GM21367 (cell line): Measurements from ENCODE around the gene RPS26.
"Not testable (repeated sequence)": the region's sequence is repeated elsewhere in the genome, so short reads cannot be mapped to it uniquely, and the experiment has no call there.

Experiments used
- ATAC-seq: cut with Tn5 transposase; IDR thresholded peaks from one replicate; pipeline ENCODE4 v1.9.1; 2021; ENCODE audit not compliant: unreplicated experiment

RPS26 gene

DNA sequence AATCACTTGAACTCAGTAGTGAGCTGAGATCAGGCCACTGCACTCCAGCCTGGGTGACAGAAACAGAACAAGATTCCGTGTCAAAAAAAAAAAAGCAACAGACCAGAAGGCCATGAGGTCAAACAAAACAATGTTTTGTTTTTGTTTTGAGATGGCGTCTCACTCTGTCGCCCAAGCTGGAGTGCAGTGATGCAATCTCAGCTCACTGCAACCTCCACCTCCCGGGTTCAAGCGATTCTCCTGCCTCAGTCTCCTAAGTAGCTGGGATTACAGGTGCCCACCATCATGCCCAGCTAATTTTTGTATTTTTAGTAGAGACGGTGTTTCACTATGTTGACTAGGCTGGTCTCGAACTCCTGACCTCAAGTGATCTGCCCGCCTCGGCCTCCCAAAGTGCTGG lies 36.2 kb downstream of the RPS26 start:
- not testable (repeated sequence) for ATAC-seq

DNA sequence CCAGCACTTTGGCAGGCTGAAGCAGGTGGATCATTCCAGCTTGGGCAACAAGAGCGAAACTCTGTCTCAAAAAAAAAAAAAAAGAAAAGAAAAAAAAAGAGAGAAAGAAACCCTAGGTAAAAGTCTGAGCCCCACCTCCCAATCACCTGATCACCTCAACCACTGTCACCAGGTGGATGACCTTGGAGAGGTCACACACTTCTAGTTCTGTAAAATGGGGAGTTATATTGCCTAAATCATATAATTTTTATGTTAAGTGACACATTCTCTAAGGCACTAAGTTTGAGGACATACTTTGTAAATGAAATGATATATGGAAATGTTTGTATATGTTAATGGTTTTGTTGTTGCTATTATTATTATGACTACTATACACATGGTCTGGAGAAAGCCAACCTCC lies 36.7 kb downstream of the RPS26 start:
- no peak for ATAC-seq

DNA sequence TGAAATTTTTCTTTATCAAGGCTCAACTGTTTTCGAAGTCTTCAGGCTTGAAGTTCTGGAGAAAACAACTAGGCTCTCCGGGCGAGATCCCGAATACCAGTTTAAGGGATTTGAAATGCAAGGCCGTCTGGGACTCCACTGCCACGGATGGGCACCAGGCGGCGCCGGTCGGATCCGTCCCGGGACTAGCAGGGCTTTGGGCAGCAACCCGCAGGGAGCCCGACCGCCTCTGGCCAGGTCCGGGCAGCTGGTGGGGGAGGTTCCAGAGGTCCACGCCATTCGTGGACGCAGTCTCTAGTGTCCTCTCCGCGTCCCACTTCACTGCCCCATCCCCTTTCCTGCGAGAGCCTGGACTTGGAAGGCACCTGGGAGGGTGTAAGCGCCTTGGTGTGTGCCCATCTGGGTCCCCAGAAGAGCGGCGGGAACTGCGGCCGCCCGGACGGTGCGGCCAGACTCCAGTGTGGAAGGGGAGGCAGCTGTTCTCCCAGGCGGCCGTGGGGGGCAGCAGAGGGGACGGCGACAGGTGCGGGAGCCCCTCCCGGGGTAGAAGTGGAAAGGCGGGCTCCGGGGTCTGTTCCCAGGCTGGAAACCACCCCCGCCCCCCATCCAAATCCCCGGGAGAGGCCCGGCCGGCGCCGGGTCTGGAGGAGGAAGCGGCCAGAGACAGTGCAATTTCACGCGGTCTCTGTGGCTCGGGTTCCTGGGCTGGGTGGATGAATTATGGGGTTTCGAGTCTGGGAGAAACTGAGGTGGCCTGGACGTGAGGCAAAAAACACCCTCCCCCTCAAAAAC lies 37.4 kb downstream of the RPS26 start:
- no peak for ATAC-seq

DNA sequence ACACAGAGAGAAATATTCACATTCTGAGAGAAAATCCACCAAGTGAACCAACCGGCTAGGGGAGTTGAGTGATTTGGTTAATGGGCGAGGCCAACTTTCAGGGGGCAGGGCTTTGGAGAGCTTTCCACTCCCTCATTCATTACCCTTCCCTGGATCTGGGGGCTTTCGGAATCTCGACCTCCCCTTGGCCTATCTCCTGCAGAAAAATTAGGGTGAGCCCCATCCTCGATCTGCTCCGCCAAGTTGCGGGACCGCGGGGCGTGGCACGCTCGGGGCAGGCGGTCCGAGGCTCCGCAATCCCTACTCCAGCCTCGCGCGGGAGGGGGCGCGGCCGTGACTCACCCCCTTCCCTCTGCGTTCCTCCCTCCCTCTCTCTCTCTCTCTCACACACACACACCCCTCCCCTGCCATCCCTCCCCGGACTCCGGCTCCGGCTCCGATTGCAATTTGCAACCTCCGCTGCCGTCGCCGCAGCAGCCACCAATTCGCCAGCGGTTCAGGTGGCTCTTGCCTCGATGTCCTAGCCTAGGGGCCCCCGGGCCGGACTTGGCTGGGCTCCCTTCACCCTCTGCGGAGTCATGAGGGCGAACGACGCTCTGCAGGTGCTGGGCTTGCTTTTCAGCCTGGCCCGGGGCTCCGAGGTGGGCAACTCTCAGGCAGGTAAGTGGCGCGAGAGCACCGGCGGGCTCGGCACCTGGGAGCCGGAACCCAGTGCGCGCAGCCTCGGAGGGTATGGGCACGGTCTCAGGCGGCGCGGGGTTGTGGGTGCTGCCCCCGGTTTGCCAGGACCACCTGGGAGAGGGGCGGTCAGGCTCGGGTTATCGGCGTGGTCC lies 38.2 kb downstream of the RPS26 start, which contains the start of gene ERBB3:
Gene ERBB3, plus strand, starts transcription at position 443 of the 833 bp plus-strand sequence. Its CDS starts 136 bp downstream, at position 579.
- ATAC-seq, result no peak

DNA sequence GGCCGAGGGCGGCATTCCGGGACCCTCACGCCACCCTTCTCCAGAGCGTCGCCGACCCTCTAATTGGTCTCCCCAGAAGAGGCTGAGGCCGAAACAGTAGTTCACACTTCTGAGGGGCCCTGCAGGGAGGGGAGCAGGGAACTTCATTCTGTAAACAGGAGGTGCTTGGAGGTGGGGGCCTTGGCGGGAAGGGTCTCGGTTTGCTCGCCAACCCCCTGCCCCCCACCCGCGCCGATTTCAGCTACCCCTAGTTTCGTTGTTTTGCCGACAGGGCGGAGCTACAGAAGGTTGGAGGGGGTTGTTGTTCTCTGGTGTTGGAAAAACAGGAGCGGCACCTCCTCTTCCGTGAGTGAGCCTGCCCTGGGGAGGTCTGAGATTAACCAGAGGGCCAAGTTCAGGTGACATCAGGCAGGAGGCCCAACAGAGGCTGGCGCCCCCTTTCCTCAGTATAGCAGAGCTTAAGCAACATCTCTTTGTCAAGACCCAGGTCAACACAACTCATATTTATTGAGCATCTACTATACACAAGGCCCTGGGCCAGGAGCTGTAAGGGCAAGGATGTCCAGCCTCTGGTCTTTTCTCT lies 38.9 kb downstream of the RPS26 start:
- ATAC-seq, result no peak

DNA sequence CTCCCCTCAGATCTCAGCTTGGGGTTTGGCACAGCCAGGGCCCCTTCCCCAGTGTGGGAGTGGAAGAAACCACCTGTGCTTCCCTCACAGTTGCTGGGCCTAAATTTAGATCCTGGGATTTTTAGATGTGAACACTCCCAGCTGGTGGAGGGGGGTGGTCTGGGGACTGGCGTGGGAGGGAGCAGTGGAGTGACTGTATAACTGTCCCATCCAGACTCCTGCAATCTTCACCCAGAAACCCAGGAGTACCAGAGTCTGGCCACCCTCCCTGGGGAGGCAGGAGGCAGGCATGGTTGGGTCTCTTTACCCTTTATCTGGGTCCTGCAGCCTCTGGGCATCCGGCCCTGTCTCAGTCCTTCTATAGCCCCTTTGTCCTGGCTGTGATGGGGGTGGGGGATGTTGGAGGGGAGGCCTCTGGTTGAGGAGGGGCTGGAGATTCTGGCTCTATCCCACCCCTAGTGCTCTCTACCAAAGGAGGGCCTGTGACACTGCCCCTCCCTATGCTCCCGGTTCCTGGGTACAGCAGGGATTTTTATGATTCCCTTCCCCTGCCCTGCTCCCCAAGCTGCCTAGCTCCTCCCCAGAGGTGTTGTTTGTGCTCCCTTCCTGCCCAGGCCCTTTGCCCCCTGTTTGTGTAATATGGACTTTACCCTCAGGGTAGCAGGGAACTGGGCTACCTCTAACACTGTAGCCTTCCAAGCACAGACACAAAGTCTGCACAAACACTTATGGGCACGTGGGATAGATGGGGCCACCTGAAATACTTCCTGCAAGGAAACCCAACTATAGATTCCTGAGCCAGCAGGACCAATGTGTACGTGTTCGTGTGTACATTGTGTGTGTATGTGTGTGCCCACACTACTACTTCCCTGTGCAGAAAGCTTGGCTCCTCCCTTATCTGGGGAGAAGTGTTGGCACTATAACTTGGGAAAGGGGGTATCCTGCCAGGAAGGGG lies 40.0 kb downstream of the RPS26 start:
- ATAC-seq, result no peak

DNA sequence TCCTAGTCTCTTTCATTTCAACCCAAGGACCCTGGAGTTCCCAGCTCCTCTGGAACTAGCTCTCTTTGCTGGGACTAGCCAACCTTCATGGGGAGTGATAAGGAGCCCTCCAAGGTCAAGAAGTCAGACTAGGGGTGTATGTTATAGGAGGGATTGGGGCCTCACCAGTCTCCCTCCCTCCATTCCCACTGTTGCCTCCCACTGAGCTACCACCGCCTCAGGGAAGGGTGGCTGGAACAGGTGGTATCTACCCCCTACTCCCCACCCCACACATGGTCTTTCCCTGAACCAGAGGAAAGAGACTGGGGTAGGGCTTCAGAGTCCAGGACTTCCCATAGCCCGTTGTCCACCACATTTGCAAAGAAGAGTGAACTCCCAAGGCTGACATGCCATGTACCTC lies 40.7 kb downstream of the RPS26 start:
- ATAC-seq, result no peak

DNA sequence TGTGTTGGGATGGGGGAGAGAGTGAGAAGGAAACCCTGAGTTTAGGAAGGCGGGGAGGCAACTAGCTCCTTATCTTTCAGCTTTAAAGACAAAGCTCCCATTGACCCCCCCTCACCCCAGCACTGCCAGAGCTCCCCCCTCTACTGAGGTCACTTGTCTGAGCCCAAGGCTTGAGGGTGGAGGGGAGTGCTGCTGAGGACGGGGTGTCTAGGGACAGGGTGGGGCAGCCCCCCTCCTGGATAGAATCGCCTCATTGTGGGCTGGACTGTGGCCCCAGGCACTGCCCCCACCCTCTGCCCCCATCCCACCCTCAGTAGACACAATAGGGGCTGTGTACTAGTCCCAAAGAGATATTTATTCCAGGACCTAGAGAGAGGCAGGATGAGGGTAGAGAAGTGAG lies 41.2 kb downstream of the RPS26 start:
- no peak for ATAC-seq

DNA sequence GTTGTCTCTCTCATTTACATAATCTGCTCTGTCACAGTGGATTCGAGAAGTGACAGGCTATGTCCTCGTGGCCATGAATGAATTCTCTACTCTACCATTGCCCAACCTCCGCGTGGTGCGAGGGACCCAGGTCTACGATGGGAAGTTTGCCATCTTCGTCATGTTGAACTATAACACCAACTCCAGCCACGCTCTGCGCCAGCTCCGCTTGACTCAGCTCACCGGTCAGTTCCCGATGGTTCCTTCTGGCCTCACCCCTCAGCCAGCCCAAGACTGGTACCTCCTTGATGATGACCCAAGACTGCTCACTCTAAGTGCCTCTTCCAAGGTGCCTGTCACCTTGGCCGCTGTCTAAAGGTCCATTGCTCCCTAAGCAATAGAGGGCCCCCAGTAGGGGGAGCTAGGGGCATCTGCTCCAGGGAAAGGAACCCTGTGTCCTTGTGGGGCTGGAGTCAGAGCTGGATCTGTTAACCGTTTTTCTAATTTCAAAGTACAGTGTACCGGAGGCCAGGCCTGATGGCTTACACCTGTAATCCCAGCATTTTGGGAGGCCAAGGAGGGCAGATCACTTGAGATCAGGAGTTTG lies 43.3 kb downstream of the RPS26 start:
- ATAC-seq, result no peak

DNA sequence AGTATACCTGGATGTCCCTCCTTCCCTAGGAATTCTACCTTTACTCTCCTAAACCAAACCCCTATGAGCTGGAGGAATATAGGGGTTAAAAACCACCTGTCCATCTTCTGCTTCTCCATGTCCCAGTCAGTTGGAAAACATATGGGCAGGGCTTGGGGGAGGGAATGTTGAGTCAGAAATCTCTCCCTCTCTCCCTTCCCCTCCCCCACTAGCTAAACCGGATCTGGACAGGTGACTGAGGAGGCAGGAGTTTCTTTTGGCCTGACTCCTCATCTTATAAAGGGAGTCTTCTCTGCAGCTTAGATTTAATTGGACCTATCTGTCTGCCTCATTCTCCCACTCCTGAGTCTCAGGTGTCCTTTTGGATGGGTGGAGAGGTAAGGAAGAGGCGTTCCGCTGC lies 44.4 kb downstream of the RPS26 start:
- no peak for ATAC-seq

DNA sequence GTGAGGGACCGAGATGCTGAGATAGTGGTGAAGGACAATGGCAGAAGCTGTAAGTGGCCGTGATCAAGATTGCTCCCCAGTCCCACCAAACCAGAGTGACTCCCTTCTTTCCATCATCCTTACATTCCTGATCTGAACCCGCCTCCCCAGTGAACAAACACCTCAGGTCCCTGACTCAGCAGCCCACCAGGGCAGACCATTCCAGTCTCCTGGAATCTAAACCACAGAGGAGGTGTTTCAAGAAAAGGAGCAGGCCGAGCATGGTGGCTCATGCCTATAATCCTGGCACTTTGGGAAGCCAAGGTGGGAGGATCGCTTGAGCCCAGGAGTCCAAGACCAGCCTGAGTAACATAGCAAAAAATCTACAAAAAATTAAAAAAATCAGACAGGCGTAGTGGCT lies 44.9 kb downstream of the RPS26 start:
- ATAC-seq, result no peak

DNA sequence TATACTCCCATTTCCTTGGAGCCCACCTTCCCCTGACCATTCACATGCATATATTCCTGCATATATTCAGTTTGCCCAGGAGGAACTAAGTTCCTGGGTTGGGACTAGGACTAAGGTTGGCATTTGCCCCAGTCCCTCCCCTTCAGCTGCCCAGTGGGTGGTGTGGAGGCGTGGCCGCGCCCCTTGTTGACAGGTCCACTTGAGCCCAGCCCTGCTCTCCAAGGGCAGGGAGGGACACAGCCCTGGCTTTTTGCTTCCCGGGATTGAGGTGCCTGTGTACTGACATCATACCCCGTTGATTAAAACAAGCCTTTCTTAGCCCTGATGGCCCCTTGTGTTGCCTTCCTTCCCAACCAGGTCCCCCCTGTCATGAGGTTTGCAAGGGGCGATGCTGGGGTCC lies 45.5 kb downstream of the RPS26 start:
- ATAC-seq, result no peak
